Testis (tissue), 3 donors: ENCODE data around the gene MAP6. TPM values are rescaled to one million over a fixed set of nuclear protein-coding genes. Genes with fewer than 3 reads are reported as not detected.
A peak's percentile ranks its signal among the peaks of the same experiment; 100 is the strongest.

ENCODE experiments used
- DNase-seq: peaks from one replicate; pipeline ENCODE4 v3.0.0-alpha.2; 2019
- H3K27ac ChIP-seq, 2 donors: fragments of 200-600 bp; sonication (generic); one replicate each; pipeline ENCODE4 v1.5.1; 2019
- H3K27me3 ChIP-seq: fragments of 200-600 bp; sonication (generic); one replicate; pipeline ENCODE4 v1.5.1; 2019
- H3K36me3 ChIP-seq: fragments of 200-600 bp; sonication (generic); one replicate; pipeline ENCODE4 v1.5.1; 2017; ENCODE audit warnings: low read depth; ENCODE audit errors: missing control alignments
- H3K4me1 ChIP-seq: fragments of 200-600 bp; sonication (generic); one replicate; pipeline ENCODE4 v1.5.1; 2019
- H3K4me3 ChIP-seq, 2 donors: fragments of 200-600 bp; sonication (generic); one replicate each; pipeline ENCODE4 v1.5.1; 2017 to 2019
- H3K9me3 ChIP-seq: fragments of 200-600 bp; sonication (generic); one replicate; pipeline ENCODE4 v1.5.1; 2017
- POLR2A ChIP-seq: fragments of 450-650 bp; IDR thresholded peaks from one replicate; pipeline ENCODE4 v1.6.1; 2017; ENCODE audit warnings: antibody characterized with exemption, mild to moderate bottlenecking, moderate library complexity
- WGBS, 2 donors: methylation state at CpG; one replicate each; pipeline ENCODE4 v1.1.5; 2018; 5-methylcytosine and 5-hydroxymethylcytosine counted together
- intact Hi-C: fragments of 100-400 bp; cut with DNase I; formaldehyde crosslinking; loops from one replicate; pipeline ENCODE4 v1.15.1; 2023; ENCODE audit warnings: low total_unique reads
- polyA plus RNA-seq: library from polyadenylated mRNA; stranded (reverse); fragments of 350-450 nt; fragmentation: Illumina TruSeq; extraction: RNeasy Lipid Tissue Mini Kit (QIAGEN cat#74804); gene quantifications from one replicate; pipeline ENCODE4 v1.2.3, GENCODE V29; 2014; ENCODE audit warnings: low read depth, low replicate concordance; ENCODE audit not compliant: insufficient read depth
- total RNA-seq, 2 donors: library from RNA; depleted of rRNA; stranded (reverse); fragments of >200 nt; gene quantifications; one replicate each; pipeline ENCODE4 v1.2.3, GENCODE V29; 2016
- TF ChIP-seq, protein P1 (sequence below), 3 experiments: fragments of 450-650 bp in 2 of 3; fragments of 200-600 bp in 1 of 3; sonication (generic) in 1 of 3; IDR thresholded peaks; one replicate each; pipeline ENCODE4 v1.5.1; 2016 to 2019; ENCODE audit warnings: antibody characterized with exemption in 3 of 3, mild to moderate bottlenecking in 2 of 3, moderate library complexity in 1 of 3

Gene MAP6
- total and polyA plus RNA-seq, 3 donors from 2014 or later, result 17.8 to 38.1 (median 23.8) TPM

DNA sequence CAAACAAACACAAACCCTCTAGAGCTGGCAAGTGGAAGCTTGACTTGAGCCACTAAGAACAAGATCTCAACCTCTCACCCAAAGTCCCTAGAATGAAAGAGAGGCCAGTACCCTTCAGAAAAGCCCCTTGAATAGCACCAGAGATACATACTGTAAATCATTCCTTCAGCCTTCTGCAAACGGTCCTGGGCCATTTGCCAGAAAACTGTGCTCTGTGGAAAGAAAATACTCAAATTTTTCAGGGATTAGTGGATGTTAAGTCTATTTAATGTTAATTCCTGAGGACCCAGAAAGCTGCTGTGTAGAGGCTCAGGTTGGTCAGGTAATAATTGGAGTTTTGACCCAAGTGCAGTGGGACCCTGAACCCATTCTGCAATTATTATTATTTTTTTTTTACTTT is 89.9 kb downstream of the MAP6 start:
- no peak for DNase-seq
- Histone ChIP-seq H3K27ac (no peak overlapping the region), H3K36me3 (no peaks in the 10 kb centered on the region), H3K27me3 (no peaks in the 10 kb centered on the region), H3K4me1 (peaks cover 9% of the 10 kb centered on the region), H3K4me3 (no peak overlapping the region), H3K9me3 (no peaks in the 10 kb centered on the region)
- TF ChIP-seq POLR2A, result no peak
- TF ChIP-seq, protein P1, sequence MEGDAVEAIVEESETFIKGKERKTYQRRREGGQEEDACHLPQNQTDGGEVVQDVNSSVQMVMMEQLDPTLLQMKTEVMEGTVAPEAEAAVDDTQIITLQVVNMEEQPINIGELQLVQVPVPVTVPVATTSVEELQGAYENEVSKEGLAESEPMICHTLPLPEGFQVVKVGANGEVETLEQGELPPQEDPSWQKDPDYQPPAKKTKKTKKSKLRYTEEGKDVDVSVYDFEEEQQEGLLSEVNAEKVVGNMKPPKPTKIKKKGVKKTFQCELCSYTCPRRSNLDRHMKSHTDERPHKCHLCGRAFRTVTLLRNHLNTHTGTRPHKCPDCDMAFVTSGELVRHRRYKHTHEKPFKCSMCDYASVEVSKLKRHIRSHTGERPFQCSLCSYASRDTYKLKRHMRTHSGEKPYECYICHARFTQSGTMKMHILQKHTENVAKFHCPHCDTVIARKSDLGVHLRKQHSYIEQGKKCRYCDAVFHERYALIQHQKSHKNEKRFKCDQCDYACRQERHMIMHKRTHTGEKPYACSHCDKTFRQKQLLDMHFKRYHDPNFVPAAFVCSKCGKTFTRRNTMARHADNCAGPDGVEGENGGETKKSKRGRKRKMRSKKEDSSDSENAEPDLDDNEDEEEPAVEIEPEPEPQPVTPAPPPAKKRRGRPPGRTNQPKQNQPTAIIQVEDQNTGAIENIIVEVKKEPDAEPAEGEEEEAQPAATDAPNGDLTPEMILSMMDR (IDR thresholded peaks at IDR 0.05), result no peak
- intact Hi-C loops, result no loop called here
- 17 to 21% methylated on average over 1 of the region's 1 CpG for WGBS, 2 donors

DNA sequence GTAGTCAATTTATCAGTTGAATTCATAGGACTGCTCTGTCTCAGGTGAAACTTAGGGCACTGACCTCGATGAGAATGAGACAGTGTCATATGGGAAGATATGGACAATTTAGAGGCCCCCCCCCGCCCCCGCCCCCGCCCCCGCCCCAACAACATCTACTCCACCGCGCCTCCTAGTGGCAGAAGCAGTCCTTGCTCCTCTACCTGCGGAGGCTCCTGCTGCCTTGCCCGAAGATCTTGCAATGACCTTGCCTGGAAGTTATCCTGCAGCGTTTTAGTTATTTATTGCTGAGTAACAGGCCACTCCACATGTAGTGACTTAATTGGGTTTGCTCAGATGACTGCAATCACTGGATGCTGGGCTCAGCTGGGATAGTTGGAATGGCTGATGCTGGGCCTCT is 91.6 kb downstream of the MAP6 start:
- DNase-seq, result peak; percentile 81
- H3K9me3 ChIP-seq, result no peaks in the 10 kb centered on the region
- no peaks in the 10 kb centered on the region for H3K27me3 ChIP-seq
- 9 to 17% methylated on average over 1 to 10 of the region's 10 CpGs for WGBS, 2 donors
- peaks cover 9% of the 10 kb centered on the region for H3K4me1 ChIP-seq
- intact Hi-C loops, result no loop called here
- no peak overlapping the region for H3K27ac ChIP-seq
- TF ChIP-seq, protein P1 (IDR thresholded peaks at IDR 0.05), result peak in 2 of 3 experiments; percentile 39 to 72
- no peak for TF ChIP-seq POLR2A
- no peaks in the 10 kb centered on the region for H3K36me3 ChIP-seq
- H3K4me3 ChIP-seq, result no peak overlapping the region

DNA sequence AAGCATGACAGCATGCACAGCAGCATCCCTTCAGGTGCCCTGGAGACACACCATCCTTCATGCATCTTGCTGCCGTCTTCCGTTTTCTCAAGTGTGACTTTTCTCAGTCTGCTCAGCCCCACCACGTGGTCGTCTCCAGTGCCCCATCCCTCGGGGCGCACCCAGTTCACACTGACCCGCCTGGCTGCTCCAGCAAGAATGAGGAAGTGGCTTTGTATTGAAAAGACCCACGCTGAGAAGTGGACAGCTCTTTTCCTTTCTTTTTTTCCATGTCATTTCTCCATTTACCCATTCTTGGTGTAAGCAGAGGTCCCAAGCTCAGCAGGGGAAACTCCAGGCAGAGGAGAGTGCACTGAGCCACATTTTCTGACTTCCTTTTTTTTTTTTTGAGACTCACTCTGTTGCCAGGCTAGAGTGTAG is 92.3 kb downstream of the MAP6 start:
- peaks cover 9% of the 10 kb centered on the region for H3K4me1 ChIP-seq
- 31 to 41% methylated on average over 8 of the region's 8 CpGs for WGBS, 2 donors
- peak; percentile 50 for DNase-seq

DNA sequence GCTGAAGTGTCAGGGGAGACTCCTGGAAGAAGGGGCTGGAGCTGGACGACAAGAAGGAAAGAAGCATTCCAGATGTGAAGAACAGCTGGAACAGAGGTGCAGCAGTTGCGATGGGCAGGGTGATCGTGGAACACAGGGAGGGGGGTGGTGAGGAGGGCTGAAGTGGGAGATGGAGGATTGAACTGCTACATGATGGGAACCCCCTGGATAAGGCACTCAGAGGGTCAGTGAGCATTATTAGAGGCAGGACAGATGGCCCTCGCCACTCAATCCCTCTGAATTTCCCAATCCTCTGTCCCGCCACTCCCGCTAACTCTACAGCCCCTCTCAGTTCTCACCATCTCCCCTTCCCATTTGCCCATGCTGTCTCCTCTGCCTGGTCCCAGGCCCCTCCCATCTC is 92.8 kb downstream of the MAP6 start:
- Histone ChIP-seq H3K4me1 (peaks cover 9% of the 10 kb centered on the region), H3K4me3 (no peak overlapping the region), H3K27me3 (no peaks in the 10 kb centered on the region), H3K27ac (no peak overlapping the region), H3K36me3 (no peaks in the 10 kb centered on the region), H3K9me3 (no peaks in the 10 kb centered on the region)
- no peak for DNase-seq
- no peak for TF ChIP-seq POLR2A
- TF ChIP-seq, protein P1 (IDR thresholded peaks at IDR 0.05), result no peak
- 80 to 83% methylated on average over 6 of the region's 6 CpGs for WGBS, 2 donors
- intact Hi-C loops, result no loop called here

More for the DNA sequence above, 92.3 kb downstream of the MAP6 start:
- H3K27me3 ChIP-seq, result no peaks in the 10 kb centered on the region
- intact Hi-C loops, result no loop called here
- H3K4me3 ChIP-seq, result no peak overlapping the region
- no peak for TF ChIP-seq POLR2A
- TF ChIP-seq, protein P1 (IDR thresholded peaks at IDR 0.05), result no peak
- H3K9me3 ChIP-seq, result no peaks in the 10 kb centered on the region
- no peak overlapping the region for H3K27ac ChIP-seq
- H3K36me3 ChIP-seq, result no peaks in the 10 kb centered on the region
